IPS-NIHi7 (cell line): ENCODE data around the gene PRX.
"Not testable (repeated sequence)": the region's sequence is repeated elsewhere in the genome, so short reads cannot be mapped to it uniquely, and the experiment has no call there.

Experiments
- DNase-seq: peaks from one replicate; pipeline ENCODE4 v3.0.0; 2012; ENCODE audit warnings: mixed read lengths; ENCODE audit errors: extremely low spot score

The PRX gene

GRCh38 chr19:40389404-40390083 is 23.6 kb downstream of the PRX start:
- DNase-seq, result no peak

- no peak for DNase-seq
Observed at GRCh38 chr19:40388481-40388880, 24.7 kb downstream of the PRX start.

- DNase-seq, result no peak
Observed at GRCh38 chr19:40387155-40387554, 26.0 kb downstream of the PRX start.

DNA sequence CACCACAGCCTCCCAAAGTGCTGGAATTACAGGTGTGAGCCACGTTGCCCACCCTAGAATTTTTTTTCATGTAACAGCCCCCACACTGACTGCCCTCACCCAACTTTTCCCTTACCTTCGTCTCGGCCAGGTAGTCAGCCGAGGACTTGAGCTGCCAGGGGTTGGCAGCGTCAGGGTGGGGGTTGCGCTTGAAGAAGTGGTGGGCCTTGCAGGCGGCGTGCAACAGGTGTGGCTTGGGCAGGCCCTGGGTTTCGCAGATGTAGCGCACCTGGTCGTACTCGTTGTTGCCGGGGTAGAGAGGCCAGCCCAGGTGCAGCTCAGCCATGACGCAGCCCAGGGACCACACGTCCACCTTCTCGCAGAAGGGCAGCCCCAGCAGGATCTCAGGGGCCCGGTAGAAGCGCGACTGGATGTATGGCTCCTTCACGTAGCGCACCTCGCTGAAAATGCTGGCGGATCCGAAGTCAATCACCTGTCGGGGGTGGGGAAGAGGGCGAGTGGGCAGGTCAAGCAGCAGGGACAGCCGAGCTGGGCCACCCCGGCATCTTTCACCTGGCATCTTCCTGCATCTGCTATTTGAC is 29.4 kb downstream of the PRX start:
- no peak for DNase-seq

- DNase-seq, result peak; percentile 57
Observed at GRCh38 chr19:40381321-40381720, 31.9 kb downstream of the PRX start.

GRCh38 chr19:40380199-40381037 is 32.8 kb downstream of the PRX start:
- no peak for DNase-seq

- no peak for DNase-seq
Observed at GRCh38 chr19:40379446-40380198, 33.6 kb downstream of the PRX start.

- DNase-seq, result no peak
Observed at GRCh38 chr19:40378509-40378908, 34.7 kb downstream of the PRX start.

GRCh38 chr19:40377876-40378385 is 35.2 kb downstream of the PRX start:
- no peak for DNase-seq

GRCh38 chr19:40376286-40376862 is 36.8 kb downstream of the PRX start:
- DNase-seq, result no peak

DNA sequence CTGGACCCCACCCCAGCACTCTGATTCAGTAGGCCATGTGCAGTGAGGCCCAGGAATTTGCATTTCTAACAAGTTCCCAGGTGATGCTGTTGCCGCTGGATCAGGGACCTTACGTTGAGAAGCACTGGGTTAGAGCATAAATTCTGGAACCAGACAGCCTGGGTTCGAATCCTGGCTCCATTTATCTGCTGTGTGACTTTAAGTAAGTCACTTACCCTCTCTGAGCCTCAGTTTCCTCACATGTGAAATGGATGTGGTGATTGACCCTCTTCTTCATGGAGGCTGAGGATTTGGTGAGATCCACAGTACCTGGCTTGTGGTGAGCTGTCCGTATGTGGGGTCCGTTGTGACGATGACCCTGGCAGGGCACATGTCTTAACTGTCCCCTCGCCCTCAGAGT is 39.1 kb downstream of the PRX start:
- no peak for DNase-seq

- DNase-seq, result no peak
Observed at GRCh38 chr19:40371802-40372122, 41.4 kb downstream of the PRX start.

GRCh38 chr19:40370997-40371801 is 42.0 kb downstream of the PRX start:
- DNase-seq, result no peak

DNA sequence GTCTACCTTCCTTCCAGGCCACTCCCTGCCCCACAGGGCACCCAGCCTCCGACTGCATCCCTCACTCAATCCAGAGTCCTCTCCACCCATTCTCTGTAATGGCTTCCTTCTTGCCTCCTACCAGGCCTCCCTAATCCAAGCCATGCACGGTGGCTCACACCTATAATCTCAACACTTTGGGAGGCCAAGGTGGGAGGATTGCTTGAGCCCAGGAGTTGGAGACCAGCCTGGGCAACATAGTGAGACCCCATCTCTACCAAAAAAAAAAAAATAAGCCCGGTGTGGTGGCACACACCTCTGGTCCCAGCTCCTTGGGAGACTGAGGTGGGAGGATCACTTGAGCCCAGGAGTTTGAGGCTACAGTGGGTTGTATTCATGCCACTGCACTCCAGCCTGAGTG is 42.9 kb downstream of the PRX start:
- not testable (repeated sequence) for DNase-seq

DNA sequence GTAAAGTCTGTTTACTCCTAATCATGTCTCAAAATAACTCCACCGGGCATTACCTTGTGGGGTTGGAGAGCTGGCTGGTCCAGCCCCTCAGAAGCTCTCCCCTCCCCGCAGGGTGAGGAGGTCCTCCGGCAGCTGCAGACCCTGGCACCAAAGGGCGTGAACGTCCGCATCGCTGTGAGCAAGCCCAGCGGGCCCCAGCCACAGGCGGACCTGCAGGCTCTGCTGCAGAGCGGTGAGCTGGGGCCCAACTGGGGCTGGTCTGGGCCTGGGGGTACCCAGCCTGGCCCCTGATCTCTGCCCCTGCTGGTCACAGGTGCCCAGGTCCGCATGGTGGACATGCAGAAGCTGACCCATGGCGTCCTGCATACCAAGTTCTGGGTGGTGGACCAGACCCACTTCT is 43.4 kb downstream of the PRX start:
- no peak for DNase-seq

DNA sequence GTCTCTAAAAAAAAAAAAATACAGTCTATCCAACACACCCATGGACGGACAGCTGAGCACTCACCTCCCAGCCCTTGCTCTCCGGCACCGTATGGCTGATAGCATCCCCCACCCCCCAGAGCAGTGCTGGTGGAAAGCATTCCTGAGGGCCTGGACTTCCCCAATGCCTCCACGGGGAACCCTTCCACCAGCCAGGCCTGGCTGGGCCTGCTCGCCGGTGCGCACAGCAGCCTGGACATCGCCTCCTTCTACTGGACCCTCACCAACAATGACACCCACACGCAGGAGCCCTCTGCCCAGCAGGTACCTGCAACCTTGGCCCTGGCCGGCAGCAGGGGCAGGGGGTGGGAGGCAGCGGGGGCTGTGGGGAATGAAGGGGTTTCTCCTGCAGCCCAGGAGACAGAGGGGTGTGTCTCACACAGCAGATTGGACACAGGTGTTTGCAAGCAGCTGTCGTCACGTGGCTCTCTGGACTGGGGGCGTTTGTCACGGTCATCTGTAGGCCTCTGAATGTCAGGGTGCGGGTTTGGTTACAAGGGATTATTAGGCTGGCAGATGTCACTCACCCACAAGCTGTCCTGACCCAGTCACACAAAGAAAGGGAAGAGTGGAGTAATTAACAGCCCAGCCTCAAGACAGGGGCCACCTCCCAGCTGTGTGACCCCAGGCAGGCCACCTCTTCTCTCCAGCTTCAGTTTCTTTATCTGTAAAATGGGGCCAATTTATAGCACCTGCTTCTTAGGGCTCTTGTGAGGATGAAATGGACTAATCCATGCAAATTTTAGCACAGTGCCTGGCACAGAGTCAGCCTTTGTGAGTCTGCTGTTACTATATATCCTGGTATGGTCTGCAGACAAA is 45.4 kb downstream of the PRX start:
- no peak for DNase-seq

DNA sequence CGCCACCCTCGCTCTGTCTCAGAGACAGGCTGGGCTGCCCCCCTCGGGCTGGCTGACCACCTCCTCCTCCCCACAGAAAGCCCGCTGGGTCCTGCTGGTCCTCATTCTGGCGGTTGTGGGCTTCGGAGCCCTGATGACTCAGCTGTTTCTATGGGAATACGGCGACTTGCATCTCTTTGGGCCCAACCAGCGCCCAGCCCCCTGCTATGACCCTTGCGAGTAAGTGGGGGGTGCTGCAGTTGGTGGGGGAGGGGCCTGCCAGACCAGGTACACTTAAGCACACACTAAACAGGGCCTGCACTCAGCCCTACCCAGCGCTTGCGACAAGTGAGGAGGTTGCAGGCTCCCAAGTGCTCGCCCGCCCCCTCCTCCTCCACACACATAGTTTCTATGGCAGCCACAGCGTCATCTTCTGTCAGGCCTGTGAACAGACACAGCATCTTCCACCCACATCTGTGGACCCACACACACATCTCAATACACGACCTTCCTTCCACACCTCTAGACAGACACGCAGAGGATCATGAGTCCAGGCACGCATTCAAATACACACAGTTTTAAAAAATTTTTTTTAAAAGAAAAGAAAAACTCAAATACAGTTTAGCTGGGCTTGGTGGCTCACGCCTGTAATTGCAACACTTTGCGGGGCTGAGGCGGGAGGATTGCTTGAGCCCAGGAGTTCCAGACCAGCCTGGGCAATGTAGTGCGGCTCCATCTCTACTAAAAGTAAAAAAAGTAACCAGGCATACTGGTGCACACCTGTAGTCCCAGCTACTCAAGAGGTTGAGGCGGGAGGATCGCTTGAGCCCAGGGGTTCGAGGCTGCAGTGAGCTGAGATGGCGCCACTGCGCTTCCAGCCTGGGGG is 46.2 kb downstream of the PRX start:
- DNase-seq, result peak; percentile 88

GRCh38 chr19:40365613-40366401 is 47.4 kb downstream of the PRX start:
- peak; percentile 98 for DNase-seq
